Mesothelial cell of epicardium (in vitro differentiated cells): ENCODE data around the gene PLSCR1. TPM values are rescaled to one million over a fixed set of nuclear protein-coding genes. Genes with fewer than 3 reads are reported as not detected.

Experiments
- DNase-seq, 2 experiments: peaks; one replicate each; pipeline ENCODE4 v3.0.0; 2021; ENCODE audit warnings: low spot score in 2 of 2; ENCODE audit not compliant: unreplicated experiment in 2 of 2
- H3K27ac Mint-ChIP-seq: 2 replicates; pipeline ENCODE4 v1.8.0; 2021; ENCODE audit warnings: mixed read lengths
- H3K27me3 Mint-ChIP-seq: 2 replicates; pipeline ENCODE4 v1.8.0; 2021; ENCODE audit warnings: low read depth, mixed read lengths
- H3K36me3 Mint-ChIP-seq: 2 replicates; pipeline ENCODE4 v1.8.0; 2021; ENCODE audit warnings: mixed read lengths
- H3K4me1 Mint-ChIP-seq: 2 replicates; pipeline ENCODE4 v1.8.0; 2021; ENCODE audit warnings: mixed read lengths
- H3K4me3 Mint-ChIP-seq: 2 replicates; pipeline ENCODE4 v1.8.0; 2021; ENCODE audit warnings: mild to moderate bottlenecking, moderate library complexity, mixed read lengths
- H3K9me3 Mint-ChIP-seq: 2 replicates; pipeline ENCODE4 v1.8.0; 2021; ENCODE audit warnings: mixed read lengths
- CTCF ChIP-seq: fragments of 200-600 bp; sonication (generic); IDR thresholded peaks from one replicate; pipeline ENCODE4 v1.5.0; 2021; ENCODE audit warnings: antibody characterized with exemption; ENCODE audit not compliant: unreplicated experiment
- total RNA-seq: library from RNA; stranded (reverse); gene quantifications from 3 replicates; pipeline ENCODE4 v1.2.1, GENCODE V29; 2021

PLSCR1 gene
- total RNA-seq, 1 donor from 2014 or later, result 71.0 TPM

DNA sequence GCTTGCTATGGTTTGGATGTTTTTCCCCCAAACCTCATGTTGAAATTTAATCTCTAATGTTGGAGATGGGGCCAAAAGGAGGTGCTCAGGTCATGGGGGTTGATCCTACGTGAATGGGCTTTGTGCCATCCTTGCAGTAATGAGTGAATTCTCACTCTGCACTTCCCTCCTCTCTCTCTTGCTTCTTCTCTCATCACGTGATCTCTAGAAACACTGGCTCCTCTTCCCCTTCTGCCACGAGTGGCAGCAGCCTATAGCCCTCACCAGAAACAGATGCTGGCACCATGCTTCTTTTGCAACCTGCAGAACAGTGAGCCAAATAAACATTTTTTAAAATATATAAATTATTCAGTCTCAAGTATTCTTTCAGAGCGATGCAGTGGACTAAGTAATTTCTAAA lies 13.3 kb upstream of the PLSCR1 start:
- H3K4me3 Mint-ChIP-seq, result no peak overlapping the region
- peaks cover 2% of the 10 kb centered on the region for H3K9me3 Mint-ChIP-seq
- no peaks in the 10 kb centered on the region for H3K27me3 Mint-ChIP-seq
- no peak for DNase-seq
- no peak for TF ChIP-seq CTCF
- H3K27ac Mint-ChIP-seq, result no peak overlapping the region
- no peaks in the 10 kb centered on the region for H3K4me1 Mint-ChIP-seq
- H3K36me3 Mint-ChIP-seq, result no peaks in the 10 kb centered on the region

DNA sequence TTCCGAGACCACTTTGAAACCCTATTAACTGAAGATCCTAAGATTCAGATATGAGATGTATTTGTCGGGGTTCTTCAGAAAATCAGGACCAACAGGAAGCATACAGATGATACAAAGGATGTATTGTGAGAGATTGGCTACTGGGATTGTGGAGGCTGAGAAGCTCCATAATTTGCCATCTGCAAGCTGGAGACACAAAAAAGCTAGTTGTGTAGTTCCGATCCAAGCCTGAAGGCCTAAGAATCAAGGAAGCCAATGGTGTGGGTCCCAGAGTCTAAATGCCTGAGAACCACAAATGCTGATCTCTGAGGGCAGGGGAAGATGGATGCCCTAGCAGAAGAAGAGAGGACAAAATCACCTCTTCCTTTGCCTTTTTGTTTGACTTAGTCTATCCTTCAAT lies 10.9 kb upstream of the PLSCR1 start:
- Mint-ChIP-seq H3K27ac (no peak overlapping the region), H3K27me3 (no peaks in the 10 kb centered on the region), H3K4me3 (no peak overlapping the region), H3K4me1 (no peaks in the 10 kb centered on the region), H3K36me3 (no peaks in the 10 kb centered on the region), H3K9me3 (no peaks in the 10 kb centered on the region)
- TF ChIP-seq CTCF, result no peak
- no peak for DNase-seq

DNA sequence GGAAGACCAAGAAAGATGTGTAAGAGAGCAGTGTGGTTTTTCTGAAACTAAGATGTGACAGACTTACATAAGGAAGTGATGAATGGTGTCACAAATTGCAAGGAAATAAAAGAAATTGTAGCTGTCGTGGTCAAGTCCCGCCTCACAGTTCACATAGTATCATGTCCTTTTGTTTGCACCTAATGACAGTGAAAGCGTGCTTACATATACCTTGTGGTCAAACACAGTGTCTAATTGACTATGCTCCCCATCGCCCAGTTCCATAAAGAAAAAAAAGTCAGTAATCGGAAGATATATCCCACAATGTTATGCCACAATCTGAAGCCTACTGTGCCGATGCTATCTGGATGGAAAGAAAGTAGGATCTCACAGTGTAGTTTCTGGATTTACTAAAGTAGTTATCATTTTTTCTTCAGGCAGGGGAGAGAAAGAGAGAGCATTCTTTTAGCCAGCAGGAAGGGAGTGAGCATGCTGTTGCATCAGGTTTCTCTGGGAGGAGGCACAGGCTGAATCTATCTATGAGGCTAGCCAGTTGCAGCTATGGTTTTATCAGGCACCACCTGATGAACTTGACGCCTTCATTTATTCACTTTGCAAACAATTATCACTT lies 9.8 kb upstream of the PLSCR1 start:
- no peak overlapping the region for H3K4me3 Mint-ChIP-seq
- no peak for TF ChIP-seq CTCF
- H3K9me3 Mint-ChIP-seq, result no peaks in the 10 kb centered on the region
- no peak overlapping the region for H3K27ac Mint-ChIP-seq
- no peak for DNase-seq
- H3K4me1 Mint-ChIP-seq, result no peaks in the 10 kb centered on the region
- no peaks in the 10 kb centered on the region for H3K27me3 Mint-ChIP-seq
- H3K36me3 Mint-ChIP-seq, result no peaks in the 10 kb centered on the region

DNA sequence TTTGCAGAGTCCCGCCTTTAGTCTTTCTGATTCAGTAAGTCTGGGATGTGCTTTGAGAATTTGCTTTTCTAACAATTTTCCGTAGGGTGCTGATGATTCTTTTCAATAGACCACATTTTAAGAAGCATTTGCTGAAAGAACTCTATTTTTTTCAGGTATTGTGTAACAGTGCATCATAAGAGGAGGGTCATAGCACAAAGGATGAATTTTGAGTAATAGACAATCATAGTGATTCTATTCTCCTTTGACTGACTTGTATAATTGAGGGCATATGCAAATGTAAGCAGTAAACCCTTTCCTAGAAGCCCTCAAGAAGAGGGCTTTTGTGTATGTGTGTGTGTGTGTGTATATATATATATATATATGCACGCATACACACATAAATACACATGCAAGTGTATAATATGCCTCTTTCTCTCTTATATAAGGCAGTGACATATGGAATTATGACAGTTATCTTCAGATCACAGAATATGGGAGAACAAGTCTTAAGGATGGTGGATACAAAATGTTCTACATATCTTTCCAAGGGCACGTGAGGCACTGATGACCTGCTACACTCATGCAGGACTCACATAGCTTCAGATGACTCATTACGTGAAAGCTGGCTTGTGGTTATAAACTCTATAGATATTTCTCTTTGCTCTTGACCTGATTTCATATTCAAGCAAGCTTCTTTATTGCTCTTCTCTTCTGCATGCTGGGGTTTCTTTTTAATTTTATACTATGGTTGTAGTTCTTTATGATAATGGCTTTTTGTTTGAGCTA lies 6.5 kb upstream of the PLSCR1 start:
- no peak for DNase-seq

DNA sequence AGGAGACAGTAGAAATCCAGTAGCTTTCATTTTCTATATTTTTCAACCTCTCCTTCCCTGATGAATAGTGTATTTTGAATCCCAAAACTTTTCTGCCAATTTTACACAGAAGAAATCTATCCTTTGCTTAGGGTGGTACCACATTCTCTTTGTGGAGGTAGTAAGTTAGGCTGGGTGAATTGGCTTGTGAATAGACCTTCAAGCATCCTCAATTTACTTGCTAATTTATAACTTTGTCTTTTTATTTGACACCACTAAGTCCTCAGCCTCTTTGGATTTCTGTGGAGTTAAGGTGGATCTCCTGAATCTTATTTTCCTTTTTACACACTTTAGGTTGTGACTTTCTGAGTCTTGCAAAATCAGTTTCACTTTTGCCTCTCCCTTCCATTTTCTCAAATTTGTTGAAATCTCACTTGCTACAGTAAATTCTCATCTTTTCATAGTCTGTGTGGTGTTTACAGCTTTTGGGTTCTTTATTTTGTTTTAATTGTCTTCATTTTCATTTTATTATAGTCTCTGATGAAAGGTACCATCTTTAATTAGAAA lies 5.7 kb upstream of the PLSCR1 start:
- Mint-ChIP-seq H3K27me3 (no peaks in the 10 kb centered on the region), H3K36me3 (no peaks in the 10 kb centered on the region), H3K4me3 (no peak overlapping the region), H3K9me3 (no peaks in the 10 kb centered on the region), H3K4me1 (peaks cover 2% of the 10 kb centered on the region), H3K27ac (no peak overlapping the region)
- TF ChIP-seq CTCF, result no peak
- no peak for DNase-seq

More for the DNA sequence above, 6.5 kb upstream of the PLSCR1 start:
- Mint-ChIP-seq H3K9me3 (no peaks in the 10 kb centered on the region), H3K4me1 (no peaks in the 10 kb centered on the region), H3K4me3 (no peak overlapping the region), H3K36me3 (no peaks in the 10 kb centered on the region), H3K27ac (peak overlapping the region; percentile 2), H3K27me3 (no peaks in the 10 kb centered on the region)
- TF ChIP-seq CTCF, result no peak
